Dendritic cell treated with granulocyte-macrophage colony-stimulating factor and Interleukin-4, amounts not matched to agents 40 ng/mL and 50 ng/mL, for 4 days (primary cell): ENCODE measurements around the gene CCS.
"Not testable (repeated sequence)": the region's sequence is repeated elsewhere in the genome, so short reads cannot be mapped to it uniquely, and the experiment has no call there.

Experiments
- H3K27ac Mint-ChIP-seq: one replicate; pipeline ENCODE4 v1.8.0; 2022; ENCODE audit warnings: mild to moderate bottlenecking, mixed read lengths
- H3K27me3 Mint-ChIP-seq: one replicate; pipeline ENCODE4 v1.8.0; 2022; ENCODE audit warnings: mild to moderate bottlenecking, mixed read lengths
- H3K36me3 Mint-ChIP-seq: one replicate; pipeline ENCODE4 v1.8.0; 2022; ENCODE audit warnings: low read depth, mixed read lengths
- H3K4me1 Mint-ChIP-seq: one replicate; pipeline ENCODE4 v1.8.0; 2022; ENCODE audit warnings: low read depth, mixed read lengths
- H3K4me3 Mint-ChIP-seq: one replicate; pipeline ENCODE4 v1.8.0; 2022; ENCODE audit warnings: mild to moderate bottlenecking, moderate library complexity, mixed read lengths
- H3K9me3 Mint-ChIP-seq: one replicate; pipeline ENCODE4 v1.8.0; 2022; ENCODE audit warnings: mixed read lengths
- intact Hi-C: fragments of 100-400 bp; cut with micrococcal nuclease; formaldehyde crosslinking; loops from one replicate; pipeline ENCODE4 v1.15.0; 2022

CCS gene

DNA sequence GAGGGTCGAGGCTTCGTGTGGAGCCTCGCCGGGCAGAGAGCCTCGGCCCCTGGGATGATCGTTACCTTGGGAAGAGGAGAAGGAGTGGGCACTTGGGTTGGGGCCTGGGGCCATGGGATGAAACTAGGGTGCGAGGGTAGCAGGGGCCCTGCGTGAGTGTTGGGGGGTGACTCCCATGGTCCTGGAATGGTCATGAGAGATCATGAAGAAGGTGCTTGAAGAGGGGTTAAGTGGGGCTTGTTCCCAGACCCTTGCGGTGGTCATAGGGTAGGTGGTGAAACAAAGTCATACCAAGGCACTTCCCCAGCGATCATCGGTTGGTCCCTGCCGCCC, 284 bp downstream of the CCS start:
- Mint-ChIP-seq H3K27me3 (peaks cover 3% of the 10 kb centered on the region), H3K9me3 (no peaks in the 10 kb centered on the region), H3K36me3 (peaks cover 14% of the 10 kb centered on the region), H3K4me3 (peak overlapping the region; percentile 98), H3K4me1 (peaks cover 32% of the 10 kb centered on the region), H3K27ac (peak overlapping the region; percentile 91)
- intact Hi-C loops, result loop anchor here (1.0 kb wide), 2 partner anchors 45 to 85 kb away; partner anchors contain the start of gene RBM4

DNA sequence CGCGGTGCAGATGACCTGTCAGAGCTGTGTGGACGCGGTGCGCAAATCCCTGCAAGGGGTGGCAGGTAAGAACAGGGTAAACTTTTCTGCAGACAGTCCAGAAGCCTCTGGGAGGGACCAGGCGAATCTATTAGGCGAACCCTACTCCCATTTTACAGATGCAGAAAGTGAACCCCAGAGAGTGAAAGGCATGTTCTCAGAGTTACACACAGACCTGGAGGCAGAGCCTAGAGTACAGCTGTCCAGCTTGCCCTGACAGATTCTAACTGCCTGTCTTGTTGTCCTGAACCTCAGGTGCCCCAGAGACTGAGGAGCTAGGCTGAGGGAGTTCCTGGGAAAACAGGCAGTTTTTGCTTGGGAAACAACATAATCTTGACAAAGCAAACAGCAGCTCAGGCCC, 665 bp downstream of the CCS start:
- H3K36me3 Mint-ChIP-seq, result peaks cover 15% of the 10 kb centered on the region
- peak overlapping the region; percentile 91 for H3K27ac Mint-ChIP-seq
- H3K4me3 Mint-ChIP-seq, result peak overlapping the region; percentile 98
- H3K27me3 Mint-ChIP-seq, result peaks cover 3% of the 10 kb centered on the region
- H3K9me3 Mint-ChIP-seq, result no peaks in the 10 kb centered on the region
- intact Hi-C loops, result loop anchor here (1.0 to 2.0 kb wide), 3 partner anchors 23 to 85 kb away; partner anchors contain the start of genes RBM14 and RBM4
- H3K4me1 Mint-ChIP-seq, result peaks cover 32% of the 10 kb centered on the region

DNA sequence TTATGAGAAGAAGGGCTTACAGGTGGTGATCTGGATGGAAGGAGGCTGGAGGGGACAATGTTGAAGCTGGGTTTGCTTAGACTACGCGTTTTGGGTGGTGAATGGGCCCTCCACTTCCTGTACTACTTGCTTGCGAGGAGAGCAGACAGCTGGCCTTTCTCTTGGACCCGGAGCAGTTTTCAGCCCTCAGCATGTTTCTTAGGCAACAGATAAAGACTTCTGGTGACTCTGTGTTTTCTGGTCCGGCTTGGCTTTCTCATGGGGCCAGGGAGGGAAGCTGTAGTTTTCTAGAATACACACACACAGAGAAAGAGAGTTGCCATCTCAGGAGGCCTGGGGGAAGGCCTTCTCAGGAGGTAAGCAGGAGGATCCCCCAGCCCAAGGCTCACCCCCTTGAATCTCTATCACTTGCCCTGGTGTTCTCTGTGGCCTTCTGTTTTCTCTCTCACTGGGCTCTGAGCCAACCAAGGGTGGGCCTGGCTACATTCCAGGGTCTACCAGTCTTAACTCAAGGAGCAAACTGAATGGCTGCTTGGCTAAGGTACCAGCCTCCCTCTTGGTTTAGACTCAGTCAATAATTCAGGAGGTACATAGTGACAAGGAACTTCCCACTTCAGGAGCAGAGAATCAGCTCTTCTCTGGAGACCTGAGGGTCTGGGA, 2.4 kb downstream of the CCS start:
- H3K4me1 Mint-ChIP-seq, result peaks cover 45% of the 10 kb centered on the region
- H3K27me3 Mint-ChIP-seq, result peaks cover 2% of the 10 kb centered on the region
- peaks cover 30% of the 10 kb centered on the region for H3K36me3 Mint-ChIP-seq
- intact Hi-C loops, result loop anchor here (2.0 kb wide), 1 partner anchor 21 kb away; the partner anchor contains the start of gene RBM14
- peak overlapping the region; percentile 47 for H3K4me3 Mint-ChIP-seq
- no peaks in the 10 kb centered on the region for H3K9me3 Mint-ChIP-seq
- peak overlapping the region; percentile 73 for H3K27ac Mint-ChIP-seq

DNA sequence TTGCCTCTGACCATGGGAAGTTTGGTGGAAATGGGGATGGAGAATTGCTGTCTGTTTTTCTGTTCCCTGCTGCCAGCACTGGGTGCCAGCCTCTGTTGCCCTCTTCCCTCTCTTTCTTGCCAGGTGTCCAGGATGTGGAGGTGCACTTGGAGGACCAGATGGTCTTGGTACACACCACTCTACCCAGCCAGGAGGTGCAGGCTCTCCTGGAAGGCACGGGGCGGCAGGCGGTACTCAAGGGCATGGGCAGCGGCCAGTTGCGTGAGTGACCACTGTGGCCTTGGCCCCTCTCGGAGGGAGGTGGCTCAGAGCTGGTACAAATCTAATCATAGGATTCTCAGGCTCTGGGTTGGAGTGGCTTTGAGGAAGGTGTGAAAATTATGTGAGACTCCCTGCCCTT, 6.0 kb downstream of the CCS start:
- no peaks in the 10 kb centered on the region for H3K27me3 Mint-ChIP-seq
- no peak overlapping the region for H3K27ac Mint-ChIP-seq
- no peaks in the 10 kb centered on the region for H3K9me3 Mint-ChIP-seq
- intact Hi-C loops, result no loop called here
- H3K36me3 Mint-ChIP-seq, result peaks cover 46% of the 10 kb centered on the region
- peaks cover 49% of the 10 kb centered on the region for H3K4me1 Mint-ChIP-seq
- H3K4me3 Mint-ChIP-seq, result no peak overlapping the region

DNA sequence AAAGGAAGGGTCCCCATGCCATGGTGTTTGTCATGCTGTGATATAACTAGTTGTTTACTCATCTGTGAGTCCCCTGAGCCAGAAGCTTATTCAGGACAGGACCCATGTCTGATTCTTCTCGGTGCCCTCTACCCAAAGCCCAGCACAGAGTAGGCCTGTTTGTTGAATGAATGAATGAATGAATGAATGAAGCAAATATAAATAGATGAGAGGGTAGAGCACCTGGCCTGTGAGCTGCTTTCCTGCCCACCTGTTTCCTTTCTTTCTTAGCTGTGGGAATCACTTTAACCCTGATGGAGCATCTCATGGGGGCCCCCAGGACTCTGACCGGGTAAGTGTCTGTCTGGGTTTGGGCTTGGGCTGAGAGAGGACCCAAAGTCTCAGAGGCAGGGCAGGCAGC, 7.2 kb downstream of the CCS start:
- Mint-ChIP-seq H3K9me3 (no peaks in the 10 kb centered on the region), H3K4me1 (peaks cover 46% of the 10 kb centered on the region), H3K4me3 (no peak overlapping the region), H3K27me3 (no peaks in the 10 kb centered on the region), H3K27ac (peak overlapping the region; percentile 33), H3K36me3 (peaks cover 59% of the 10 kb centered on the region)
- intact Hi-C loops, result no loop called here

DNA sequence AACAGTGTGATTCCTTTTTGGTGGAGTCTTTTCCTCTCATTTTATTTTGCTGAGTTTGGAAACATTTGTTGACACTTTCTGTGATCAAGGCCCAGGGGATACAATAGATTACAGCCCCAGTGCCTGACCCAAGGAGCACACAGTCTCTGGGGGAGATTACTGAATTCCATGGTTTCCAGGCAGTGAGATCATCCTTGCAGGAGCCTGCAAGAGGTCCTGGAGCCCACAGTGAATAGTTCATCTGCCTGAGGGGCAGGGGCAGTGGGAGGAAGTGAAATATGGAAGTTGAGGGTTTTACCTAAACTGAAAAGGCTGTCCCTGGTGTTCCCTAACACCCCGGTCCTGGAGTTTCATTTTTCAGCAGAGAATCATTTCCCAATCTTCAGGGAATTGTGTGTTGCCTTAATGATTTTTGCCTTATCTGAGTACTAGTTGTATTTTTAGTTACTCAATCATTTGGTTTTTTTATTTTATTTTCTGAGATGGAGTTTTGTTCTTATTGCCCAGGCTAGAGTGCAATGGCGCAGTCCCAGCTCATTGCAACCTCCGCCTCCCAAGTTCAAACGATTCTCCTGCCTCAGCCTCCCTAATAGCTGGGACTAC, 7.7 kb downstream of the CCS start:
- intact Hi-C loops, result no loop called here
- H3K27ac Mint-ChIP-seq, result peak overlapping the region; percentile 33

DNA sequence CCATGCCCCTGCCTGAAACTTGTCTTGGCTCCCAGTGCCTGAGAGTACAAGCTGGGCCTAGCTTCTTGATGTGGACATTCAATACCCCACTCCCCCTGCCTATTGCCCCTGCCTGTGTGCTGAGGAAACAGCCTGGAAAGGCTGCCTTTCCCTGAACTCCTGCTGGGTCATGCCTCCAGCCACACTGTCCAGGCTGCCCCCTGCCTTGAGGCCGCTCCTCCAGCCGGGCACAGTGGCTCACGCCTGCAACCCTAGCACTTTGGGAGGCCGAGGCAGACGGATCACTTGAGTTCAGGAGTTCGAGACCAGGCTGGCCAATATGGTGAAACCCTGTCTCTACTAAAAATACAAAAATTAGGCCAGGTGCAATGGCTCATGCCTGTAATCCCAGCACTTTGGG, 10.1 kb downstream of the CCS start:
- H3K27ac Mint-ChIP-seq, result no peak overlapping the region
- H3K9me3 Mint-ChIP-seq, result no peaks in the 10 kb centered on the region
- H3K27me3 Mint-ChIP-seq, result no peaks in the 10 kb centered on the region
- H3K36me3 Mint-ChIP-seq, result peaks cover 76% of the 10 kb centered on the region
- intact Hi-C loops, result no loop called here
- peaks cover 46% of the 10 kb centered on the region for H3K4me1 Mint-ChIP-seq
- no peak overlapping the region for H3K4me3 Mint-ChIP-seq

More for the DNA sequence above, 7.7 kb downstream of the CCS start:
- Mint-ChIP-seq H3K27me3 (no peaks in the 10 kb centered on the region), H3K4me3 (no peak overlapping the region), H3K4me1 (peaks cover 41% of the 10 kb centered on the region), H3K36me3 (peaks cover 64% of the 10 kb centered on the region), H3K9me3 (no peaks in the 10 kb centered on the region)

DNA sequence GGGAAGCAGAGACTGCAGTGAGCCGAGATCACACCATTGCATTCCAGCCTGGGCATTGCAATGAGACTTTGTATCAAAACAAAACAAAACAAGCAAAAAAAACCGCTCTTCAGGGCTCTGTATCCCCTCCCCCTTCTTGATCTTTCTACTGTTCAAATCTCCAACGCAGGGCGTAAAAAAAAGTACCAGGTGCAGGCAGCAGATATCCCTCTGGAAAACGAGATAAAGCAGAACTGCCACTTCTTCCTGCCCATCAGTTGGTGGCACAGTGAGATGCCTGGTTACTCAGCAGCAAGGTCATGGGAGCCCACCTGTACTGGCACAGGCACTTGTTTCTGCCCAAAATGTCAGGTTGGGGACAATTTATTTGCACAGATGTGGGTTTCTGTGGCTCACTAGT, 11.2 kb downstream of the CCS start:
- peaks cover 49% of the 10 kb centered on the region for H3K4me1 Mint-ChIP-seq
- intact Hi-C loops, result no loop called here
- H3K9me3 Mint-ChIP-seq, result no peaks in the 10 kb centered on the region
- H3K4me3 Mint-ChIP-seq, result no peak overlapping the region
- no peaks in the 10 kb centered on the region for H3K27me3 Mint-ChIP-seq
- H3K36me3 Mint-ChIP-seq, result peaks cover 71% of the 10 kb centered on the region
- no peak overlapping the region for H3K27ac Mint-ChIP-seq

DNA sequence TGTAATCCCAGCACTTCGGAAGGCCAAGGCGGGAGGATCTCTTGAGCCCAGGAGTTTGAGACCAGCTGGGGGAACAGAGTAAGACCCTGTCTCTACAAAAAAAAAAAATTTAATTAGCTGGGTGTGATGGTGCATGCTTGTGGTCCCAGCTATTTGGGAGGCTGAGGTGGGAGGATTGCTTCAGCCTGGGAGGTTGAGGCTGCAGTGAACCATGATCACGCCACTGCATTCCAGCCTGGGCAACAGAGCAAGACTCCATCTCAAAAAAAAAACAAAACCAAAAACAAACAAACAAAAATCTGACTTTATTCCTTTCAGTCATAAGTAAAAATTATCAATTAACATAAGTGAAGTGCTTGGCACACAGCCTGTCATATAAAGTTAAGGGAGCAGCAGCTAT, 13.6 kb downstream of the CCS start:
- Mint-ChIP-seq H3K36me3 (peaks cover 61% of the 10 kb centered on the region), H3K4me1 (peaks cover 26% of the 10 kb centered on the region)
- H3K4me3 Mint-ChIP-seq, intact Hi-C loops, H3K9me3 Mint-ChIP-seq, H3K27ac Mint-ChIP-seq, H3K27me3 Mint-ChIP-seq: not testable (repeated sequence)

DNA sequence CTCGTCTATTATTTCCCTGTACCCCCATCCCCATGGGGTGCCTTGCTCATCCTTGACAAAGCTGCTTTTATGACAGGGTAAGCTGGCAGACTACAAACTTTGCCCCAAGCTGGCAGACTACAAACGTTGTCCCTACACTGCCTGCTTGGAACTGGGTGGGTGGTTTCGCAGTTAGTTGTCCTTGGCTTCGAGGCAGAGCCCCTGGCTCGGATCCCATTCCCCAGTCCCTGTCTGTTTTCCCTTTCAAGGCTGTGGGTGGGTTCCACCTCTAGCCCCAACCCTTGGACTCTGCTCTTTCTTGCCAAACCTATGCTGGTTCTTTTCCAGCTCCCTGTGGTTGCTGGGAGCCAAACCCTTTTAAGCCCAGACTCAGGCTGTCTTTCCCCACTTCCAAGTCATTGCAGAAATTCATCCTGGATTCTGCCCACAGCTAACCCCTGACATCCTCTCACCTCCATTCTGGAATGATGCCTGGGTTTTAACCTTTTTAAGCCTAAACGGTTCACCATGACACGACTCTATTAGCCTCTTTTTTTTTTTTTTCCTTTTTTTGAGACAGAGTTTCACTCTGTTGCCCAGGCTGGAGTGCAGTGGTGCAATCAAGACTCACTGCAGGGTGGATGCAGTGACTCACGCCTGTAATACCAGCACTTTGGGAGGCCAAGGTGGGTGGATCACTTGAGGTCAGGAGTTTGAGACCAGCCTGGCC, 14.3 kb downstream of the CCS start:
- peak overlapping the region; percentile 79 for H3K27ac Mint-ChIP-seq
- no peaks in the 10 kb centered on the region for H3K27me3 Mint-ChIP-seq
- no peak overlapping the region for H3K4me3 Mint-ChIP-seq
- H3K9me3 Mint-ChIP-seq, result no peaks in the 10 kb centered on the region
- H3K36me3 Mint-ChIP-seq, result peaks cover 55% of the 10 kb centered on the region
- intact Hi-C loops, result no loop called here
- H3K4me1 Mint-ChIP-seq, result peaks cover 26% of the 10 kb centered on the region

DNA sequence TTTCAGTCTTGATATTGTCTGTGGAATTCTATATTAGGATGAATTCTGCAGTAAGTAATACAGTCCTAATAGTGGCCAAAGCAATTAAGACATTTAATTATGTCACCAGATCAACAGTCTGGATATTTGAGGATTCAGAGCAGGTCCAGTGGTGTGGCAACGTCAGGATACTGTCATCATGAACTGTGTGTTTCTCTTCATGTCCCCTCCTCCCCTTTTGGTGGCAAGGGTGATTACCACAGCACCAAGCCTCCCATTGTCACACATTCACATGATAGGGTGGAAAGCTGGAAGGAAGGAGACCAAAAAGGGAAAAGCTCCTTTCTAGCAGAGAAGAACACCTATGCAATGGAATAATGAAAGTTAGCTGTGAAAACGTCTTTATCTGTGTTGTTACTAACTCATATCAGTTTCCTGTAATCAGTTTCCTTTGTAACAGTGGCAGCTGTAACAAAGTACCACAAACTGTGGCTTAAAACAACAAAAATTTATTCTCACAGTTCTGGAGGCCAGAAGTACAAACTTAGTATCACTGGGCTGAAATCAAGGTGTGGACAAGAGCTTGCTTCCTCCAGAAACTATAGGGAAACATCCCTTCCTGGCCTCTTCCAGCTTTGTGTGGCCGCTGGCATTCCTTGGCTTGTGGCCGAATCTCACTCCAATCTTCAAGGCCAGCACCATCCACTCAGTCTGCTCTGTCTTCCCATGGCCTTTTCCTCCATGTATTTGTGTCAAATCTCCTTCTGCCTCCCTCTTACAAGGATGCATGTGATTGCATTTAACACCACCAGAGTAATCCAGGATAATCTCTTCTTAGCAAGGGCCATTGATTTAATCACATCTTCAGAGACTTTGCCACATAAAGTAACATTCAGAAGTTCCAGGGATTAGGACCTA, 17.0 kb downstream of the CCS start:
- Mint-ChIP-seq H3K27me3 (no peaks in the 10 kb centered on the region), H3K4me3 (no peak overlapping the region)

DNA sequence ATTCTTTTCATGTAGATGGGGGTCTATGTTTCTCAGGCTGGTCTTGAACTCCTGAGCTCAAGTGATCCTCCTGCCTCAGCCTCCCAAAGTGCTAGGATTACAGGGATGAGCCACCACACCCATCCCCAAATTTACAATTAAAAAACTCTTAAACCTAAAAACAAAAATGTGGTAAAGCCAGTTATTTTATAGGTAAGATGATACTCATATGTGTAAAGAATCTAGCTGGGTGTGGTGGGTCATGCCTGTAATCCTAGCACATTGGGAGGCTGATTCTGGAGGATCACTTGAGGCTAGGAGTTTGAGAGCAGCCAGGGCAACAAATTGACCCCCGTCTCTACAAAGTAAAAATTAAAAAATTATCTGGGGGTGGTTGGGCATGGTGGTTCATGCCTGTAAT, 19.5 kb downstream of the CCS start:
- H3K4me1 Mint-ChIP-seq, result peaks cover 17% of the 10 kb centered on the region
- H3K36me3 Mint-ChIP-seq, result peaks cover 20% of the 10 kb centered on the region
- no peak overlapping the region for H3K27ac Mint-ChIP-seq
- intact Hi-C loops, result no loop called here
- no peak overlapping the region for H3K4me3 Mint-ChIP-seq
- H3K9me3 Mint-ChIP-seq, result no peaks in the 10 kb centered on the region
- no peaks in the 10 kb centered on the region for H3K27me3 Mint-ChIP-seq

More for the DNA sequence above, 17.0 kb downstream of the CCS start:
- intact Hi-C loops, result no loop called here
- H3K9me3 Mint-ChIP-seq, result no peaks in the 10 kb centered on the region
- peaks cover 28% of the 10 kb centered on the region for H3K36me3 Mint-ChIP-seq
- H3K4me1 Mint-ChIP-seq, result peaks cover 23% of the 10 kb centered on the region
- no peak overlapping the region for H3K27ac Mint-ChIP-seq

DNA sequence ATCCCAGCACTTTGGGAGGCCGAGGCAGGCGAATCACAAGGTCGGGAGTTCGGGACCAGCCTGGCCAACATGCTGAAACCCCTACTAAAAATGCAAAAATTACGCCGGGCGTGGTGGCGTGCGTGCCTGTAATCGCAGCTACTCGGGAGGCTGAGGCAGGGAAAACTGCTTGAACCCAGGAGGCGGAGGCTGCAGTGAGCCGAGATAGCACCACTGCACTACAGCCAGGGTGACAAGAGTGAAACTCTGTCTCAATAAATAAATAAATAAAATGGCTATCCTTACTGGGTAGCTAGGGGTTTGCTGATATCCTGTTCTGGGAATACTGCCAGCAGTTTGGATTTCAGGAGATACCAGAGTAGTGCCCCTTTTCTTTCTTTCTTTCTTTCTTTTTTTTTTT, 21.1 kb downstream of the CCS start:
- intact Hi-C loops, result no loop called here
- Mint-ChIP-seq H3K27me3 (no peaks in the 10 kb centered on the region), H3K4me3 (no peak overlapping the region), H3K36me3 (peaks cover 33% of the 10 kb centered on the region), H3K4me1 (peaks cover 20% of the 10 kb centered on the region), H3K9me3 (no peaks in the 10 kb centered on the region), H3K27ac (no peak overlapping the region)
